GM12878 (cell line): ENCODE results near the gene RNF7. TPM values are rescaled to one million over a fixed set of nuclear protein-coding genes. Genes with fewer than 3 reads are reported as not detected.

Source experiments
- ATAC-seq: fragments of 200-7000 bp; cut with Tn5 transposase; 3 replicates; pipeline ENCODE4 v1.9.1; 2020; ENCODE audit warnings: mild to moderate bottlenecking, moderate library complexity
- BruUV-seq: library from RNA; stranded (reverse); fragments of 400-500 nt; replicated peaks from 2 replicates; lab custom pipeline; 2021; lab: Mats Ljungman, UMichigan
- CTCF ChIA-PET: fragments of 300-600 bp; sonication (Branson Sonifier 250); formaldehyde crosslinking; extraction: SDS; loops from one replicate; lab custom pipeline; 2021; ENCODE audit warnings: inconsistent platforms; lab: Yijun Ruan, JAX
- POLR2A ChIA-PET: fragments of 350-600 bp; formaldehyde crosslinking; extraction: SDS; loops from one replicate; lab custom pipeline; 2021; ENCODE audit warnings: inconsistent platforms; lab: Charles Lee
- RAD21 ChIA-PET: fragments of 300-600 bp; sonication (Branson Sonifier 250); formaldehyde crosslinking; loops from one replicate; lab custom pipeline; 2023; ENCODE audit warnings: antibody characterized with exemption; ENCODE audit not compliant: unreplicated experiment; lab: Charles Lee
- SMC1A ChIA-PET: fragments of 300-600 bp; sonication (Branson Sonifier 250); formaldehyde crosslinking; loops from one replicate; lab custom pipeline; 2023; ENCODE audit not compliant: unreplicated experiment, uncharacterized antibody; lab: Charles Lee
- DNase-seq: peaks from one replicate; pipeline ENCODE4 v3.0.0-alpha.2; 2011; ENCODE audit warnings: low read depth, low spot score
- FAIRE-seq: peaks from 3 replicates; lab custom pipeline; 2011; peaks lifted over from hg19 to GRCh38; lab: Jason Lieb, UNC
- H2AFZ ChIP-seq: 2 replicates; pipeline ENCODE4 v1.6.0; 2011; ENCODE audit warnings: low read depth, low read length, control low read depth; ENCODE audit not compliant: control insufficient read depth
- H3K27ac ChIP-seq: 2 replicates; pipeline ENCODE4 v1.5.1; 2011; ENCODE audit warnings: control low read depth; ENCODE audit not compliant: control insufficient read depth, insufficient read depth
- H3K27me3 ChIP-seq, 2 experiments: replicated peaks in 1 of 2; 2 replicates each; pipeline versions ENCODE4 v1.6.0 to v1.6.1; 2011; ENCODE audit warnings: low read length in 1 of 2; ENCODE audit not compliant: control insufficient read depth in 2 of 2, insufficient read depth in 2 of 2
- H3K36me3 ChIP-seq, 2 experiments: 2 replicates each; pipeline ENCODE4 v1.5.1; 2011; ENCODE audit warnings: low read length in 1 of 2; ENCODE audit not compliant: control insufficient read depth in 2 of 2, insufficient read depth in 2 of 2
- H3K4me1 ChIP-seq: 2 replicates; pipeline ENCODE4 v1.6.1; 2011; ENCODE audit warnings: mild to moderate bottlenecking, low read length, moderate library complexity, mixed read lengths; ENCODE audit not compliant: control insufficient read depth, insufficient read depth
- H3K4me2 ChIP-seq: 2 replicates; pipeline ENCODE4 v1.6.0; 2011; ENCODE audit warnings: control low read depth; ENCODE audit not compliant: control insufficient read depth, insufficient read depth
- H3K4me3 ChIP-seq: fragments of 200-600 bp; sonication (generic); 2 replicates; pipeline ENCODE4 v1.5.1; 2016
- H3K79me2 ChIP-seq: 2 replicates; pipeline ENCODE4 v1.6.0; 2011; ENCODE audit warnings: low read length; ENCODE audit not compliant: control insufficient read depth, insufficient read depth
- H3K9ac ChIP-seq: 2 replicates; pipeline ENCODE4 v1.8.0; 2011; ENCODE audit warnings: low read length, control low read depth, mixed read lengths; ENCODE audit not compliant: control insufficient read depth, insufficient read depth
- H3K9me3 ChIP-seq: replicated peaks from 3 replicates; pipeline ENCODE4 v1.5.1; 2011; ENCODE audit warnings: mild to moderate bottlenecking, low read length; ENCODE audit not compliant: control insufficient read depth, insufficient read depth
- H4K20me1 ChIP-seq: 2 replicates; pipeline ENCODE4 v1.6.0; 2011; ENCODE audit not compliant: control insufficient read depth, insufficient read depth
- CREB1 ChIP-seq: IDR thresholded peaks from 2 replicates; pipeline ENCODE4 v1.6.1; 2012; ENCODE audit warnings: low read depth, mild to moderate bottlenecking, inconsistent platforms
- HDAC2 ChIP-seq: fragments of 200-600 bp; sonication (generic); IDR thresholded peaks from 2 replicates; pipeline ENCODE4 v1.6.1; 2017
- HDGF ChIP-seq: fragments of 450-650 bp; IDR thresholded peaks from 2 replicates; pipeline ENCODE4 v1.6.1; 2016; ENCODE audit warnings: antibody characterized with exemption
- MYB ChIP-seq: fragments of 150-350 bp; IDR thresholded peaks from 2 replicates; pipeline ENCODE4 v1.6.1; 2014; ENCODE audit warnings: mild to moderate bottlenecking, low read depth, low read length, borderline replicate concordance
- MYC ChIP-seq: IDR thresholded peaks from 2 replicates; pipeline ENCODE4 v1.6.1; 2011; ENCODE audit warnings: mild to moderate bottlenecking, low read length, moderate library complexity, inconsistent platforms; ENCODE audit not compliant: insufficient read depth, insufficient replicate concordance, insufficient read length, severe bottlenecking
- NBN ChIP-seq: fragments of 450-650 bp; IDR thresholded peaks from 2 replicates; pipeline ENCODE4 v1.6.1; 2016
- NR2C1 ChIP-seq: fragments of 450-650 bp; IDR thresholded peaks from 2 replicates; pipeline ENCODE4 v1.6.1; 2017; ENCODE audit warnings: antibody characterized with exemption, mild to moderate bottlenecking, moderate library complexity
- NR2C2 ChIP-seq: IDR thresholded peaks from 2 replicates; pipeline ENCODE4 v1.6.1; 2011; ENCODE audit warnings: borderline replicate concordance, low read depth; ENCODE audit not compliant: control insufficient read depth, insufficient read length
- RELA ChIP-seq: fragments of 450-650 bp; IDR thresholded peaks from 2 replicates; pipeline ENCODE4 v1.8.0; 2014; ENCODE audit warnings: borderline replicate concordance; ENCODE audit not compliant: partially characterized antibody
- RFX5 ChIP-seq: IDR thresholded peaks from 2 replicates; pipeline ENCODE4 v1.6.1; 2011; ENCODE audit warnings: low read depth, low read length, improper control_type of control experiment
- SKIL ChIP-seq: fragments of 450-650 bp; IDR thresholded peaks from 2 replicates; pipeline ENCODE4 v1.6.1; 2017; ENCODE audit warnings: mild to moderate bottlenecking, low read depth, inconsistent platforms; ENCODE audit not compliant: poor library complexity, severe bottlenecking
- STAT3 ChIP-seq: IDR thresholded peaks from 2 replicates; pipeline ENCODE4 v1.6.1; 2011; ENCODE audit warnings: low read depth, low read length, improper control_type of control experiment
- TCF12 ChIP-seq: IDR thresholded peaks from 2 replicates; pipeline ENCODE4 v1.6.1; 2011; ENCODE audit warnings: low read depth, mild to moderate bottlenecking, low read length
- TCF7 ChIP-seq: IDR thresholded peaks from 2 replicates; pipeline ENCODE4 v1.6.1; 2014; ENCODE audit warnings: antibody characterized with exemption, borderline replicate concordance
- ZBTB4 ChIP-seq: fragments of 450-650 bp; formaldehyde crosslinking; IDR thresholded peaks from 2 replicates; pipeline ENCODE4 v1.4.0; 2022; ENCODE audit warnings: mild to moderate bottlenecking, moderate library complexity
- WGBS: methylation state at CpG from one replicate; pipeline ENCODE4 v1.1.6; 2016; ENCODE audit warnings: low lambda C conversion rate; ENCODE audit not compliant: insufficient replicate concordance, insufficient coverage; ENCODE audit errors: missing lambda C conversion rate; 5-methylcytosine and 5-hydroxymethylcytosine counted together
- in situ Hi-C: fragments of 300-500 bp; cut with MboI; formaldehyde crosslinking; loops from 9 replicates; pipeline ENCODE4 v1.14.3; 2018; ENCODE audit warnings: mixed read lengths
- intact Hi-C: fragments of 100-400 bp; cut with micrococcal nuclease; formaldehyde crosslinking; loops from one replicate; pipeline ENCODE4 v1.14.2; 2022; ENCODE audit not compliant: unreplicated experiment
- polyA plus RNA-seq, 11 experiments: library from polyadenylated mRNA; depleted of rRNA in 4 of 11; unstranded in 6 of 11; stranded (reverse) in 5 of 11; fragments of >200 nt; fragmentation: Nextera tagmentation in 4 of 11; fragmentation: Illumina TruSeq in 1 of 11; extraction: Ambion mirVana in 4 of 11; extraction: Trizol in 1 of 11; gene quantifications; 1 replicate in 1 of 11; 2 replicates in 10 of 11; pipeline versions ENCODE4 v1.2.1 to v1.2.3, GENCODE V29; 2011 to 2016; ENCODE audit warnings: inconsistent platforms in 2 of 11, missing spikeins in 2 of 11, low read depth in 1 of 11
- total RNA-seq, 4 experiments: library from RNA; depleted of rRNA in 3 of 4; stranded (reverse); fragments of >200 nt in 3 of 4; fragmentation: Illumina TruSeq in 1 of 4; extraction: Trizol in 1 of 4; gene quantifications; 2 replicates each; pipeline versions ENCODE4 v1.2.1 to v1.2.3, GENCODE V29; 2013 to 2021

Gene RNF7
- total and polyA plus RNA-seq, 10 of the 15 experiments (the other 5 are each of a cell fraction or from before 2014, with no cell fraction given) = 36.0 to 146 (median 76.4) TPM

DNA sequence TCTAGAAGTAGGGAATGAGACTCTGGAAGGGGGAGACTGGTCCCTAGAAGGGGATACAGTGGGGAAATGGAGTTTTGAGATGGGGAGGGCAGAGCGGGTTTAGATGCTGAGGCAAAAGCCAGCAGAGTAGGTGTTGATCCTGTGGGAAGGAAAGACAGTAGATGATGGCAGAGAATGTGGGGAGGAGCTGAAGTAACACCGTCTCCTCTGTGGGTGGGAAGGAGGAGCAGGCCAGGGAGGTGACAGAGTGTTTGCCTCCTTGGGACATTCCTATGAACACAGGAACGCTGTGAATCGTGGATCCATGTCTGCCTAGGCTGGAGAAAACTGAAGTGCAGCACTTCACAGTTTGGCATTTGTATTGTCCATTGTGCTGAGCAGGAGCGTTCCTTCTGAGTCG, 45.5 kb downstream of the RNF7 start:
- CTCF ChIA-PET = no interaction called here
- H2AFZ ChIP-seq = no peak overlapping the region
- 71% methylated on average over 6 of the region's 6 CpGs for WGBS
- POLR2A ChIA-PET = no interaction called here
- DNase-seq = no peak
- no peaks in the 10 kb centered on the region for H3K27me3 ChIP-seq
- no TSS peak for BruUV-seq
- no peak overlapping the region for H3K27ac ChIP-seq
- no peaks in the 10 kb centered on the region for H3K36me3 ChIP-seq
- no peak overlapping the region for H3K9ac ChIP-seq
- in situ Hi-C loops = no loop called here
- TF ChIP-seq NR2C1 (no peak), NBN (no peak), CREB1 (no peak), HDGF (no peak), RELA (no peak), RFX5 (no peak), TCF12 (no peak), NR2C2 (no peak), MYC (no peak), HDAC2 (no peak)
- H3K4me3 ChIP-seq = no peak overlapping the region
- no peaks in the 10 kb centered on the region for H3K4me1 ChIP-seq
- no peak for FAIRE-seq
- RAD21 ChIA-PET = no interaction called here
- H3K4me2 ChIP-seq = no peak overlapping the region
- H4K20me1 ChIP-seq = no peaks in the 10 kb centered on the region
- no peaks in the 10 kb centered on the region for H3K9me3 ChIP-seq
- no peaks in the 10 kb centered on the region for H3K79me2 ChIP-seq
- intact Hi-C loops = no loop called here
- ATAC-seq = no peak
- SMC1A ChIA-PET = interaction anchor here (1.2 kb wide), 1 partner anchor 13 kb away, joined by 4 read pairs; no protein-coding TSS in a partner anchor

DNA sequence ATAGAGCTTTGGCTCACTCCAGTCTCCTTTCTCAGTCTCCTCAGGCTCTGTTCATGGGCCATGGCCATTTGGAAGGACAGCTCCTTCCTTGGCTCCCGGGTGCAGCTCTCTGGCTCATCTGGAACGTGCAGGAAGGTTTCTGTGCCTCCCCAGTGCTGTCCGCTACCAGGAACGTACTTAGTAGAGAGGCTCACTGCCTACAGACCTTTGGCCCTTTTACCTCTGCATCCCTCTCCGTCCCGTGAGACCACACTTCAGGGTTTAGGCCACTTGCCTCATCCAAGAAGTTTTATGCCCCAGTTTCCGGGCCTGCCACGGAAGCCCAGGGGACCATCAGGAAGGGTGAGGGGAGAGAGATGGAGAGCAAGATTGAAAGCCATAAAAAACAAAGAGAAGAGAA, 46.0 kb downstream of the RNF7 start:
- H4K20me1 ChIP-seq = no peaks in the 10 kb centered on the region
- no peaks in the 10 kb centered on the region for H3K4me1 ChIP-seq
- intact Hi-C loops = no loop called here
- no peaks in the 10 kb centered on the region for H3K27me3 ChIP-seq
- no TSS peak for BruUV-seq
- no peak for FAIRE-seq
- no peak overlapping the region for H3K9ac ChIP-seq
- no peaks in the 10 kb centered on the region for H3K9me3 ChIP-seq
- 31% methylated on average over 8 of the region's 8 CpGs for WGBS
- H2AFZ ChIP-seq = no peak overlapping the region
- H3K27ac ChIP-seq = no peak overlapping the region
- H3K79me2 ChIP-seq = no peaks in the 10 kb centered on the region
- H3K36me3 ChIP-seq = no peaks in the 10 kb centered on the region
- no peak overlapping the region for H3K4me2 ChIP-seq
- ATAC-seq = no peak
- in situ Hi-C loops = no loop called here
- POLR2A ChIA-PET = no interaction called here
- SMC1A ChIA-PET = no interaction called here
- DNase-seq = no peak
- CTCF ChIA-PET = no interaction called here
- H3K4me3 ChIP-seq = no peak overlapping the region
- RAD21 ChIA-PET = no interaction called here
- no peak for TF ChIP-seq TCF7
- no peak for TF ChIP-seq TCF12
- TF ChIP-seq MYB = no peak
- TF ChIP-seq NR2C2 = no peak
- no peak for TF ChIP-seq ZBTB4 (CRISPR knock-in tag)
- TF ChIP-seq STAT3 = no peak
- no peak for TF ChIP-seq SKIL
